NCI-H1436 treated with DMSO at 0.1 percent for 48 hours (cell line): ENCODE data around the gene SPSB2.
"Not testable (repeated sequence)": the region's sequence is repeated elsewhere in the genome, so short reads cannot be mapped to it uniquely, and the experiment has no call there.

Experiments used
- DNase-seq: peaks from one replicate; lab custom pipeline; 2025; lab: John Stamatoyannopoulos, UW

SPSB2 gene

GRCh38 chr12:6871052-6871957, 1.8 kb downstream of the SPSB2 start:
- no peak for DNase-seq

GRCh38 chr12:6870304-6870703, 2.8 kb downstream of the SPSB2 start:
- not testable (repeated sequence) for DNase-seq

DNA sequence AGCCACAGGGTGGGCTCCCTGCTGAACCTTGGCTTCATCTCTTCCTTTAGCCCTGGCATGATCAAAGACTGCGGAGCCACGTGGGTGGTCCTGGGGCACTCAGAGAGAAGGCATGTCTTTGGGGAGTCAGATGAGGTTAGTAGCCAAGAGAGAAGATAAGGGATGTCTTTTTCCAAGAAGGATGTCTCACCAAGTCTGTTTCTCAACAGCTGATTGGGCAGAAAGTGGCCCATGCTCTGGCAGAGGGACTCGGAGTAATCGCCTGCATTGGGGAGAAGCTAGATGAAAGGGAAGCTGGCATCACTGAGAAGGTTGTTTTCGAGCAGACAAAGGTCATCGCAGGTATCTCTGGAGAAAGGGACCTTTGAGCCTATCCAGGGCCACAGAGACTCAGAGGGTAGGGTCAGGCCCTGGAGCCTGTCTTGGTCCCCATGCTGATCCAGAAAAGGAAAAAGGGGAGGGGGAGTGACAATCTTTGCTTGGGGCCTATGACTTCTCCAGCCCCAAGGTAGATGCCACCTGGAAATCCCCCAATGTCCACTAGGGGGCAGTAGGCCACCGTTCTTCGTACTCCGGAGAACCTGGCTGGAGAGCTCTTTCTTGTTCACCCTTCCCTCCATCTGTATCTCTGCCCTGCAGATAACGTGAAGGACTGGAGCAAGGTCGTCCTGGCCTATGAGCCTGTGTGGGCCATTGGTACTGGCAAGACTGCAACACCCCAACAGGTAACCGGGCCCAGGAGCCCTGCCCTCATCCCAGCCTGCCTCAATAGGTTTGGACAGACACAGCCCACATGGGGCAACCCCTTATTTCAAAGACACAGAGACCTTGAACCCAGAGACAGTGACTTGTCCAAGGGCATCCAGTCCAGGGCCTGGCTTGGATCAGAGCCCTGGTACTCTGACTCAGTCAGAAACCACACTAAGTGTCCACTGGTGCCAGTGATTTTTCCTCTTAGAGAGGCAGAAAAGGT, 3.8 kb downstream of the SPSB2 start:
- DNase-seq = peak; percentile 32

- DNase-seq = no peak
Measured at GRCh38 chr12:6868211-6869048, 4.7 kb downstream of the SPSB2 start.

DNA sequence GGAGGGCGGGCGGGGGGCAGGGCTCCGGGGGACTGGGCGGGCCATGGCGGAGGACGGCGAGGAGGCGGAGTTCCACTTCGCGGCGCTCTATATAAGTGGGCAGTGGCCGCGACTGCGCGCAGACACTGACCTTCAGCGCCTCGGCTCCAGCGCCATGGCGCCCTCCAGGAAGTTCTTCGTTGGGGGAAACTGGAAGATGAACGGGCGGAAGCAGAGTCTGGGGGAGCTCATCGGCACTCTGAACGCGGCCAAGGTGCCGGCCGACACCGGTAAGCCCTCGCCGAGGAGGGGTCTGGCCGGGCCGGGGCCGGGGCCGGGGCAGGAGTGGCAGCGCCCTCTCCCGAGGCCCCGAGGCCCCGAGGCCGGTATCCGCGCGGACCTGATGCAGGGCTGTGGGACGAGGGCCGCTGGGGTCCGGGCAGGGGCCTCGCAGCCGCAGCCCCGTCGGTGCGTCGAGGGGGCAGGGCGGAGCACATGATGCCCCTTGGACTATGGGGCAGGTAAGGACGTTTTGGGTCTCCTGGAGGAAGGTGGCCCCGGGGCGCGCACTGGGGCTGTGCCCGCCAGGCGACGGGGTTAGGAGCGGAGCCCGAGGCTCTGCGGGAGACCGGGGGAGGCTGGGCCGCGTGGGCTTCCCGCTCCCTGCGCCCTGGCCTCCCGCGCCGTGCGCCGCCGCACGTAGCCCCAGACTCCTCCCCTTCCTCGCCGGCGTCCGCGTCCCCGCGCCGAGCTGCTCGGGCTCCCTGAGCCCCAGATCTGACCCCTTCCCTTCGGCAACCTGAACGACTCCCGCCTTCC, 5.5 kb downstream of the SPSB2 start, which contains the start of gene TPI1:
Gene TPI1, plus strand, starts transcription at position 119 of the 798 bp plus-strand sequence. Its CDS starts 36 bp downstream, at position 155.
- no peak for DNase-seq

GRCh38 chr12:6866920-6867412, 6.1 kb downstream of the SPSB2 start:
- DNase-seq = no peak

DNA sequence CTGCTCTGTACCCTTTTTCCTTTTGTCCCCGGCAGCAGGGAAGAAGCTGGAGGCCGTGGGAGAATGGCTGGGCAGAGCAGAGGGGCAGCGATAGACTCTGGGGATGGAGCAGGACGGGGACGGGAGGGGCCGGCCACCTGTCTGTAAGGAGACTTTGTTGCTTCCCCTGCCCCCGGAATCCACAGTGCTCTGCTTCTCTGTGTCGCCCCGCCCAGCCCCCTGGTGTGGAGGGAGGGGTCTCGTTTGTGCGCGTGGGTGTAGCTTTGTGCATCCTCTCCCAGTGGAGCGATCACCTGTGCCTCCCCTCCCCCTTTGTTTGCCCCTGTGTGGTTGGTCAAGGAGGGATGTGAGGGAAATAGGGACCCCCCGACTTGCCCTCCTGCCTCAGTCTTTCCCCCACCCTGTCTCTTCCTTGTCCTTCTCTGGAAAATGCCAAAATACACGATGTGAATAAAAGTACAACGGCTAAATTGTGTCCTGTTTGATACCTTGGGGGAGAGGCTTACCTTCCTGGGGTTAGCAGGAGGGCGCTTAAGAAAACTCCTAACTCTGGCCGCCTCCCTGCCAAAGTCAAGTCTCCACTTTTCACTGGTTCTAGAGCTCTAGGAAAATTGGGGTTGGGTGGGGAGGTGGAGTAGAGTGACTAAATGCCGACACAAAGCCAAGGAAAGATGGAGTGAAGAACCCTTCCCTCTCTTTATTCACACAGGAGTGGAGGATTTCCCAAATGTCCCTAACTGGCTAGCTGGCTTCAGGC, 6.8 kb downstream of the SPSB2 start:
- no peak for DNase-seq

- not testable (repeated sequence) for DNase-seq
Measured at GRCh38 chr12:6865307-6865706, 7.8 kb downstream of the SPSB2 start.

- DNase-seq = no peak
Measured at GRCh38 chr12:6863586-6864321, 9.3 kb downstream of the SPSB2 start.

DNA sequence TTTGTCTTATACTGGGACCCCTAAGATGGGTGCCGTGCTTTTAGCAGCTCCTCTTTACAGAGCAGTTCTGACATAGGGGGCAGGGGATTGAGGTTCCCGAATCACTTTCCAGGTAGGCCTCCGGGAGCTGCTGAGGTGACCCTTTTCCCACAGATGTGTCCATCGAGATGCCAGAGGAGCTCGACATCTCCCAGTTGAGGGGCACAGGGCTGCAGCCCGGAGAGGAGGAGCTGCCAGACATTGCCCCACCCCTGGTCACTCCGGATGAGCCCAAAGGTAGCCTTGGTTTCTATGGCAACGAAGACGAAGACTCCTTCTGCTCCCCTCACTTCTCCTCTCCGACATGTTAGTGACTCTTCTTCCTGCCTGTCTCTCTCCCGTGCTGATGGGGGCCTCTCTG, 10.1 kb downstream of the SPSB2 start:
- no peak for DNase-seq

DNA sequence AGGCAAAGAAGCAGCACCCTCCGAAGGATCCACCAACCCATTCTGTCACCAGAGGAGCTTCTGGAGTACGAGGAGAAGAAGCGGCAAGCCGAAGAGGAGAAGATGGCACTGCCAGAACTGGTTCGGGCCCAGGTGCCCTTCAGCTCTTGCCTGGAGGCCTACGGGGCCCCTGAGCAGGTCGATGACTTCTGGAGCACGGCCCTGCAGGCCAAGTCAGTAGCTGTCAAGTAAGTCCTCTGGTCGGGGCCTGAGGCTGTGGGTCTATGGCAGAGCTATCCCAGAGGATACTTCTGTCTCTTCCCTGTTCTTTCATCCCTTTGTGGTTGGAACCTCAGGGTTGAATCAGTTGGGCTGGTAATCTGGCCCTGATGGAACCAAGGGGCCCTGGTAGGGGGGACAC, 11.7 kb downstream of the SPSB2 start:
- no peak for DNase-seq

DNA sequence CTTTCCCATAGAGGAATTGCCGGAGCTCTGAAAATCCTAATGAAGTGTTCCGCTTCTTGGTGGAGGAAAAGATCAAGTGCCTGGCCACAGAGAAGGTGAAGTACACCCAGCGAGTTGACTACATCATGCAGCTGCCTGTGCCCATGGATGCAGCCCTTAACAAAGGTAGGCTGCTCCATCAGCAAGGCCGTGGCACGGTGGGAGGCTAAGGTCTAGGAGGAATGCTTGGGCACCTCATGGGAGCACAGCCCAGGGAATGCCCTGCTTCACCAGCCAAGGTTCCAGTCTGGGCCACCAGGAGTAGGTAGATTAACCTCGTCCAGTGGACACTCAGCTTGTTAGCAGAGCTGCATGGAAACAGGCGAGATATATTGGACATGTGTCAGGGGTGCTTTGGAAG, 12.2 kb downstream of the SPSB2 start:
- no peak for DNase-seq

- DNase-seq = no peak
Measured at GRCh38 chr12:6860116-6860515, 13.0 kb downstream of the SPSB2 start.

GRCh38 chr12:6858799-6859198, 14.3 kb downstream of the SPSB2 start:
- no peak for DNase-seq

DNA sequence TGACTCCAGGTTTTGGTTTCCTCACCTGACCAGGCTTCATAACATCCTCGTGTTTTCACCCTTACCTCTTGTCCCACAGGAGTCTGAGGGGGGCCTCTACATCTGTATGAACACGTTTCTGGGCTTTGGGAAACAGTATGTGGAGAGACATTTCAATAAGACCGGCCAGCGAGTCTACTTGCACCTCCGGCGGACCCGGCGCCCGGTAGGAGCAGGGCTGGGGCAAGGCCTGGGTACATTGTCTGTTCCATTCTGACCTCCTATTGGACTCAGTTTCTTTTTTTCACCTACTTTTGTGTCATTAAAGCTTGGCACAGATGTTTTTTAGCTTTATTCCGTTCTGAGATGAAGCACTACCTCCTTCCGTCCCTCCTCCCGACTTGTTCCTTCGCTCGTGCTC, 17.8 kb downstream of the SPSB2 start:
- no peak for DNase-seq

DNA sequence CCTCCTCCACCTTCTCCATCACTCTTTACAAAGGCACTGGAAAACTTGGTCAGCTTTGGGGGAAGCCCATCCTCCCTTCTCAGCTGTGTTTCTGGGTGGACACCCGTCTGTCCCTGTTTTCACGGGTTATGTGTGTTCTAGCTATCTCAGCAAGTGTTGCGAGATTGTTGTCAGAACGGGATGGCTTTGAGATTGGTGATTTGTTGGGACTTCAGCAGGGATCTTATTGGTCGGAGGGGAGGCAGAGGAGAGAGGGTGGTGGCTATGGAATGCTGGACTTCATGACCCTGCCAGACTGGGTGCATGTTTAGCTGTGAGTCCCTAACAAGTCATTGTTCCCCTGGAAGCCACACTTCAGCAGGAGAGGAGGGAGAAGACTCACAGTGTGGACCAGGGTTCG, 19.1 kb downstream of the SPSB2 start:
- no peak for DNase-seq

DNA sequence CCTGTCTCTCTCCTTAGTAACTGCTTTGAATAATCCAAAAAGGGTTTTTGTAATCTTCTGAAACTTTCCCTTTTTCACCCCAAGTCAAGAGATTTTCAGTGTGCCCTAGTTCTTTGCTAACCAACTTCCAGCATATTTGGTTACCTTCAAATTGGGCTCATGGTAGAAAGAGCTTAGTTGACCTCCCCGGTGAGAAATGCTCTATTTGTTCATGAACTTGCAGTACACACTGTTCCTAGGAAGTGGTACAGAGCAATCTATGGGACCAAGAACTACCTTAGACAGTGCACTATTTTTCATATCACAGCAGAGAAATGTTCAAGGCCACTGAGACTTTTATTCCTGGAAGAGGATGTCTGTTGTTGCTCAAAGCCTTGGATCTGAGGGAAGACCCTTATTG, 19.5 kb downstream of the SPSB2 start:
- no peak for DNase-seq

DNA sequence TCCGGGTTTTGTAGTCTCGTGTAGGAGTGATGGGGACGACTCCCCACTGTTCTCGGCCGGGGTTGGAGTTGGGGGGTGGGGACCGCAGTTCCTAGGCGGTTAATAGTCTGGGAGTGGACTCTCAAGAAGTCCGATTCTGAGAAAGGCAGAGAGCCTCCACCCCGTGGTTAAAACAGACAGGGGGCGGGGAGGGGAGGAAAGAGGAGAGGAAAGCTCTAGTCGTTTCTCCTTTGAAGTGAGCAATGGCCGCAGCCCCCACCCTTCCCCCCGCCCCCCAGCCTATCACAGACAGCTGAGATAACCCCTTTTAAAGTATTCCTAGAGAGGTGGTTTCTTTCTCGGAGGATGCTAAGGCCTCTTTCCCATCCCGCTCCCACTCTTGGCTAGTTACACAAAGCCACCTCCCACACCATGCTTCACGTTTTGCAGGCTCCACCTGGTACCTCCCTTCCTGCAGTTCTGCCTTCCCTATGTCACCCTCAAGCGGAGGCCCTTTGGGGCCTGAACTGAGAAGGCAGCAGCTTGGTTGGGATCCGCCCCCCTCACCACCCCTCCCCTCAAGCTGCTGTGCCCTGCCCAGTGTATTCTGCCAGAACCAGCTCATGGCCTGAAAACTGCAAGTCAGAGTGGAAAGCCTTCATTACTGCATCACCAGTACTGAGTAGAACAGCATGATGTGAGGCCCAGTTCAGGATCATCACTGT, 20.3 kb downstream of the SPSB2 start:
- no peak for DNase-seq
